SK-N-MC (cell line): Measurements from ENCODE around the gene ADSL.

Source experiments
- EZH2 ChIP-seq: fragments of 200-600 bp; sonication (generic); IDR thresholded peaks from one replicate; pipeline ENCODE4 v1.6.1; 2017; ENCODE audit warnings: antibody characterized with exemption
- POLR2AphosphoS5 ChIP-seq: IDR thresholded peaks from 2 replicates; pipeline ENCODE4 v1.6.1; 2012; ENCODE audit warnings: mild to moderate bottlenecking, low read depth, low read length, borderline replicate concordance

DNA sequence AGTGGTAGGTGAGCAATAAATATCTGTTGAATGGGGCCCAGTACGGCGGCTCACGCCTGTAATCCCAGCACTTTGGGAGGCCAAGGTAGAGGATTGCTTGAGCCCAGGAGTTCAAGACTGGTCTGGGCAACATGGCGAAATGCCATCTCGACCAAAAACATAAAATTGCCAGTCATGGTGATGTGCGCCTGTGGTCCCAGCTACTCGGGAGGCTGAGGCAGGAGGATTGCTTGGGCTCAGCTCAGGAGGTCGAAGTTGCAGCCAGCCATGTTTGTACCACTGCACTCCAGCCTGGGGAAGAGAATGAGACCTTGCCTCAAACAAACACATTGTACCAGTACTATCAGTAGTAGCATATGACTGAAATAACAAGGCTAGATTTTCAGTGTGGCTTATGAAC is 28.3 kb downstream of the ADSL start:
- TF ChIP-seq EZH2: no peak
- no peak for TF ChIP-seq POLR2AphosphoS5
